GM12891 (cell line): ENCODE results near the gene BRD4.
"Not testable (repeated sequence)": the region's sequence is repeated elsewhere in the genome, so short reads cannot be mapped to it uniquely, and the experiment has no call there.

Experiments used
- POLR2A ChIP-seq: IDR thresholded peaks from 2 replicates; pipeline ENCODE4 v1.6.1; 2011; ENCODE audit warnings: low read depth, low read length, control low read depth
- POLR2AphosphoS5 ChIP-seq: IDR thresholded peaks from 2 replicates; pipeline ENCODE4 v1.6.1; 2011; ENCODE audit warnings: low read depth, low read length, control low read depth
- POU2F2 ChIP-seq: IDR thresholded peaks from 2 replicates; pipeline ENCODE4 v1.6.1; 2011; ENCODE audit warnings: low read depth, mild to moderate bottlenecking, control low read depth, low read length, moderate library complexity
- SPI1 ChIP-seq: IDR thresholded peaks from 2 replicates; pipeline ENCODE4 v1.6.1; 2011; ENCODE audit warnings: low read depth, low read length, control low read depth
- TAF1 ChIP-seq: IDR thresholded peaks from 2 replicates; pipeline ENCODE4 v1.6.1; 2011; ENCODE audit warnings: low read depth, low read length, control low read depth

DNA sequence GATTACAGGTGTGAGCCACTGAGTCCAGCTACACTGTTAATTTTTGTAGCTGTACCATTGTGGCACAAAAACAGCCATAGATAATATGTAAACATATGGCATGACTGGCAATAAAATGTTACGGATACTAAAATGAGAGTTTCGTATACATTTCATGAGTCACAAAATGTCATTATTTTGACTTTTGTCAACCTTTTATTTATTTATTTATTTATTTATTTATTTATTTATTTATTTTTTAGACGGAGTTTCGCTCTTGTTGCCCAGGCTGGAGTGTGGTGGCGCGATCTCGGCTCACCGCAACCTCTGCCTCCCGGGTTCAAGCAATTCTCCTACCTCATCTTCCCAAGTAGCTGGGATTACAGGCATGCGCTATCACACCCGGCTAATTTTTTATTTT is 9.0 kb upstream of the BRD4 start:
- TF ChIP-seq SPI1, POLR2A, POLR2AphosphoS5, TAF1, POU2F2: not testable (repeated sequence)
